OCI-LY3 (cell line): ENCODE data around the gene ZNF669.
"Not testable (repeated sequence)": the region's sequence is repeated elsewhere in the genome, so short reads cannot be mapped to it uniquely, and the experiment has no call there.

Experiments used
- EZH2phosphoT487 ChIP-seq: fragments of 200-600 bp; shearing (Covaris generic); IDR thresholded peaks from 2 replicates; pipeline ENCODE4 v1.6.1; 2018; ENCODE audit warnings: antibody characterized with exemption, mixed run types, low read depth
- TF ChIP-seq, protein P1 (sequence below): fragments of 200-600, 300-600 bp; sonication (generic); IDR thresholded peaks from 2 replicates; pipeline ENCODE4 v1.5.1; 2014; ENCODE audit warnings: antibody characterized with exemption, low read length, low read depth

DNA sequence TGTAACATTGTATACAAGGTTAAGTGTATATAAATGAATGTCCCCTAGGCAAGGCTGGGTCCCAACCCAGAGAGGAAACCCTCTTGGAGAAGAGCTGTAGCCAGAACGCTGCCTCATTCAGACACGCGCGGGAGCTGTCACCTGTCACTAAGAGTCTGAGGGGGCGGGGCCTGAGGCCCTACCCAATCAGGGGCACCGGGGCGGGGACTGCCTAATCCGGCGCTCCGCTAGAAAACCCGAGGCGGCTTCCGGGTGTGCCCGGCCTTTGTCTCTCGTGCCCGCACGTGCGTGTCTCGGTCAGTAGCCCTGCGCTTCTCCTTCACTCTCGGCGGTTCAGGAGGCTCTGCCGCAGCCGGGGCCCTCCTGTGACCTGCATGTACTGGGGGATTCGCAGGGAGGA is 22.0 kb upstream of the ZNF669 start:
- TF ChIP-seq EZH2phosphoT487, result not testable (repeated sequence)
- TF ChIP-seq, protein P1, sequence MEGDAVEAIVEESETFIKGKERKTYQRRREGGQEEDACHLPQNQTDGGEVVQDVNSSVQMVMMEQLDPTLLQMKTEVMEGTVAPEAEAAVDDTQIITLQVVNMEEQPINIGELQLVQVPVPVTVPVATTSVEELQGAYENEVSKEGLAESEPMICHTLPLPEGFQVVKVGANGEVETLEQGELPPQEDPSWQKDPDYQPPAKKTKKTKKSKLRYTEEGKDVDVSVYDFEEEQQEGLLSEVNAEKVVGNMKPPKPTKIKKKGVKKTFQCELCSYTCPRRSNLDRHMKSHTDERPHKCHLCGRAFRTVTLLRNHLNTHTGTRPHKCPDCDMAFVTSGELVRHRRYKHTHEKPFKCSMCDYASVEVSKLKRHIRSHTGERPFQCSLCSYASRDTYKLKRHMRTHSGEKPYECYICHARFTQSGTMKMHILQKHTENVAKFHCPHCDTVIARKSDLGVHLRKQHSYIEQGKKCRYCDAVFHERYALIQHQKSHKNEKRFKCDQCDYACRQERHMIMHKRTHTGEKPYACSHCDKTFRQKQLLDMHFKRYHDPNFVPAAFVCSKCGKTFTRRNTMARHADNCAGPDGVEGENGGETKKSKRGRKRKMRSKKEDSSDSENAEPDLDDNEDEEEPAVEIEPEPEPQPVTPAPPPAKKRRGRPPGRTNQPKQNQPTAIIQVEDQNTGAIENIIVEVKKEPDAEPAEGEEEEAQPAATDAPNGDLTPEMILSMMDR, result not testable (repeated sequence)
